Keratinocyte (primary cell): ENCODE results near the gene APLP2. TPM values are rescaled to one million over a fixed set of nuclear protein-coding genes. Genes with fewer than 3 reads are reported as not detected.

Experiments used
- DNase-seq: peaks from one replicate; pipeline ENCODE4 v3.0.0-alpha.2; 2011; ENCODE audit warnings: low read depth, missing footprints, low spot score
- FAIRE-seq: peaks from 2 replicates; lab custom pipeline; 2011; peaks lifted over from hg19 to GRCh38; lab: Jason Lieb, UNC
- H2AFZ ChIP-seq: 2 replicates; pipeline ENCODE4 v1.6.0; 2012; ENCODE audit warnings: low read length, control low read depth, inconsistent platforms; ENCODE audit not compliant: control insufficient read depth
- H3K27ac ChIP-seq: 2 replicates; pipeline ENCODE4 v1.5.1; 2011; ENCODE audit warnings: low read length; ENCODE audit not compliant: control insufficient read depth, insufficient read depth
- H3K27me3 ChIP-seq: 3 replicates; pipeline ENCODE4 v1.6.0; 2011; ENCODE audit warnings: low read length; ENCODE audit not compliant: control insufficient read depth, insufficient read depth; ENCODE audit errors: extremely low read depth
- H3K36me3 ChIP-seq, 2 experiments: 2 replicates in 1 of 2; 3 replicates in 1 of 2; pipeline ENCODE4 v1.5.1; 2011; ENCODE audit warnings: low read length in 2 of 2, mild to moderate bottlenecking in 1 of 2; ENCODE audit not compliant: control insufficient read depth in 2 of 2, insufficient read depth in 2 of 2; ENCODE audit errors: extremely low read depth in 1 of 2
- H3K4me1 ChIP-seq: 3 replicates; pipeline ENCODE4 v1.5.1; 2011; ENCODE audit warnings: low read length; ENCODE audit not compliant: control insufficient read depth, insufficient read depth; ENCODE audit errors: extremely low read depth
- H3K4me2 ChIP-seq: 3 replicates; pipeline ENCODE4 v1.6.0; 2011; ENCODE audit warnings: low read depth, low read length; ENCODE audit not compliant: control insufficient read depth, insufficient read depth; ENCODE audit errors: extremely low read depth
- H3K4me3 ChIP-seq, 3 experiments: fragments of 200-600 bp in 1 of 3; sonication (generic) in 1 of 3; 2 replicates in 2 of 3; 3 replicates in 1 of 3; pipeline ENCODE4 v1.5.1; 2011 to 2016; ENCODE audit warnings: low read length in 3 of 3, mild to moderate bottlenecking in 3 of 3, control low read depth in 2 of 3, inconsistent platforms in 1 of 3, low read depth in 1 of 3, mixed read lengths in 1 of 3, mixed run types in 1 of 3, moderate library complexity in 1 of 3; ENCODE audit not compliant: control insufficient read depth in 2 of 3, insufficient read depth in 2 of 3; ENCODE audit errors: extremely low read depth in 1 of 3
- H3K79me2 ChIP-seq: 2 replicates; pipeline ENCODE4 v1.6.0; 2012; ENCODE audit warnings: low read length; ENCODE audit not compliant: control insufficient read depth, insufficient read depth
- H3K9ac ChIP-seq: 3 replicates; pipeline ENCODE4 v1.6.0; 2011; ENCODE audit warnings: low read length; ENCODE audit not compliant: control insufficient read depth, insufficient read depth; ENCODE audit errors: extremely low read depth
- H3K9me1 ChIP-seq: 3 replicates; pipeline ENCODE4 v1.6.0; 2011; ENCODE audit warnings: low read length; ENCODE audit not compliant: control insufficient read depth, insufficient read depth; ENCODE audit errors: extremely low read depth
- H3K9me3 ChIP-seq: 2 replicates; pipeline ENCODE4 v1.5.1; 2012; ENCODE audit warnings: low read depth, low read length; ENCODE audit not compliant: control insufficient read depth
- H4K20me1 ChIP-seq: 3 replicates; pipeline ENCODE4 v1.6.0; 2011; ENCODE audit warnings: low read length; ENCODE audit not compliant: control insufficient read depth, insufficient read depth; ENCODE audit errors: extremely low read depth
- EZH2 ChIP-seq: IDR thresholded peaks from one replicate; pipeline ENCODE4 v1.6.1; 2012; ENCODE audit warnings: inconsistent platforms, mild to moderate bottlenecking, low read length, moderate library complexity
- dilution Hi-C: fragments of 300-500 bp; cut with MboI; formaldehyde crosslinking; loops from one replicate; pipeline ENCODE4 v1.7.0; 2020; ENCODE audit warnings: low sequenced_read_pairs; ENCODE audit not compliant: extremely low pct_ligation_motif_present
- polyA plus RNA-seq, 5 experiments: library from polyadenylated mRNA; depleted of rRNA in 3 of 5; stranded (reverse) in 3 of 5; stranded (forward) in 1 of 5; unstranded in 1 of 5; fragments of >200 nt; gene quantifications; 1 replicate in 1 of 5; 2 replicates in 3 of 5; 3 replicates in 1 of 5; pipeline versions ENCODE4 v1.2.1 to v1.2.3, GENCODE V29; 2011 to 2012; ENCODE audit warnings: missing spikeins in 2 of 5, low read depth in 1 of 5, low replicate concordance in 1 of 5
- TF ChIP-seq, protein P1 (sequence below), 3 experiments: IDR thresholded peaks in 1 of 3; conservative IDR thresholded peaks in 1 of 3; optimal IDR thresholded peaks in 1 of 3; 2 replicates in 2 of 3; 3 replicates in 1 of 3; pipeline versions ENCODE3 to v1.5.1; 2011; ENCODE audit warnings: low read length in 3 of 3, mild to moderate bottlenecking in 3 of 3, moderate library complexity in 2 of 3, control low read depth in 1 of 3, inconsistent platforms in 1 of 3; ENCODE audit not compliant: insufficient read depth in 2 of 3; ENCODE audit errors: extremely low read depth in 1 of 3

APLP2 gene
- polyA plus RNA-seq, 1 donor (not counting 4 experiments of a cell fraction or from before 2014, with no cell fraction given) = 531 TPM

DNA sequence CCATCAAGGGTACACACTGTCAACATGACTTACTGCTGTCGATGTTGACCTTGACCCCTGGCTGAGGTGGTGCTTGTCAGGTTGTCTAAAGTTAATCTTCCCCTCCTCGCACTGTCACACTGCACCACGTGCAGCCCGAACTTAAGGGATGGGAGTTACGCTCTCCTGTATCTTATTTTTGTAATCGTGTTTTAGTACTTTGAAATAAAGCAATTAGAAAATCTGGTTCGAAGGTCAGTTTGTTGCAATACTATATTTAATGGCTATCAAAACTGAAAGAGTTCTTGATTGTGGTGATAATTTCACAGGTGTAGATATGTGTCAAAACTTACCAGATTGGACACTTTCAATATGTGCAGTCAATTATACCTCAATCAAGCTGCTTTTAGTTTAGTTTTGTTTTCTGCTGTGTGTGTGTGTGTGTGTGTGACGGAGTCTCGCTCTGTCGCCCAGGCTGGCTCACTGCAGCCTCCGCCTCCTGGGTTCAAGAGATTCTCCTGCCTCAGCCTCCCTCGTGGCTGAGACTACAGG lies 79.2 kb downstream of the APLP2 start:
- H3K4me2 ChIP-seq = no peak overlapping the region
- H3K79me2 ChIP-seq = no peaks in the 10 kb centered on the region
- FAIRE-seq (no peak), DNase-seq (no peak)
- H3K36me3 ChIP-seq = peaks cover 11 to 13% of the 10 kb centered on the region in 2 experiments
- no peaks in the 10 kb centered on the region for H3K9me3 ChIP-seq
- TF ChIP-seq, protein P1, sequence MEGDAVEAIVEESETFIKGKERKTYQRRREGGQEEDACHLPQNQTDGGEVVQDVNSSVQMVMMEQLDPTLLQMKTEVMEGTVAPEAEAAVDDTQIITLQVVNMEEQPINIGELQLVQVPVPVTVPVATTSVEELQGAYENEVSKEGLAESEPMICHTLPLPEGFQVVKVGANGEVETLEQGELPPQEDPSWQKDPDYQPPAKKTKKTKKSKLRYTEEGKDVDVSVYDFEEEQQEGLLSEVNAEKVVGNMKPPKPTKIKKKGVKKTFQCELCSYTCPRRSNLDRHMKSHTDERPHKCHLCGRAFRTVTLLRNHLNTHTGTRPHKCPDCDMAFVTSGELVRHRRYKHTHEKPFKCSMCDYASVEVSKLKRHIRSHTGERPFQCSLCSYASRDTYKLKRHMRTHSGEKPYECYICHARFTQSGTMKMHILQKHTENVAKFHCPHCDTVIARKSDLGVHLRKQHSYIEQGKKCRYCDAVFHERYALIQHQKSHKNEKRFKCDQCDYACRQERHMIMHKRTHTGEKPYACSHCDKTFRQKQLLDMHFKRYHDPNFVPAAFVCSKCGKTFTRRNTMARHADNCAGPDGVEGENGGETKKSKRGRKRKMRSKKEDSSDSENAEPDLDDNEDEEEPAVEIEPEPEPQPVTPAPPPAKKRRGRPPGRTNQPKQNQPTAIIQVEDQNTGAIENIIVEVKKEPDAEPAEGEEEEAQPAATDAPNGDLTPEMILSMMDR (optimal IDR thresholded peaks at IDR 0.05 in 1 of 3, IDR thresholded peaks at IDR 0.05 in 1 of 3, conservative IDR thresholded peaks at IDR 0.05 in 1 of 3; ENCODE audit: extremely low read depth in 1 of 3, insufficient read depth in 2 of 3, low read length in 3 of 3) = no peak
- TF ChIP-seq EZH2 = no peak
- peaks cover 5% of the 10 kb centered on the region for H4K20me1 ChIP-seq
- H3K4me3 ChIP-seq = no peak overlapping the region
- H3K9ac ChIP-seq = no peak overlapping the region
- H3K9me1 ChIP-seq = peaks cover 2% of the 10 kb centered on the region
- H2AFZ ChIP-seq = no peak overlapping the region
- dilution Hi-C loops = loop anchor here (25.0 kb wide), 1 partner anchor 212 kb away; no protein-coding TSS in a partner anchor
- no peaks in the 10 kb centered on the region for H3K27me3 ChIP-seq
- H3K27ac ChIP-seq = no peak overlapping the region
- H3K4me1 ChIP-seq = peaks cover 15% of the 10 kb centered on the region

DNA sequence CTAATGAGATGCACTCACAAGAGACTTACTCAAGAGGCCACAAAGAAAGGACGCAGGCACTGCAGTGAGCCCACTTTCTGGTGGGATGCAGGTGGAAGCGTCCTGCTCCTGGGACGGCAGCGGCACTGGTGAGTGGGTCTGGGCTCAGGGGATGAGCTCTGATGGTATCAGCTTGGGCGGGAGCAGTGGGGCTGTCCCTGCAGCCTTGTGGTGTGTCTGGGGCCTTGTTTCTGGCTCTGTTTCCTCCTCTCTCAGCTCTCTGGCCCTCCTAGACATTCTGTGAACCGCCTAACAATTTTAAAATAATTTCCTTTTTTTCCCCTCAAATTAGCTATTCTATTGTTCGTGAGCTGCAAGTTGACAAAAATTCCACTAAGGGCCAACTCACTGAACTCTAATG lies 81.1 kb downstream of the APLP2 start:
- H3K27me3 ChIP-seq = no peaks in the 10 kb centered on the region
- H4K20me1 ChIP-seq = peaks cover 5% of the 10 kb centered on the region
- H3K4me1 ChIP-seq = peaks cover 12% of the 10 kb centered on the region
- dilution Hi-C loops = no loop called here
- no peak for DNase-seq
- no peak overlapping the region for H3K4me2 ChIP-seq
- H3K9me3 ChIP-seq = no peaks in the 10 kb centered on the region
- no peak overlapping the region for H2AFZ ChIP-seq
- peaks cover 4 to 6% of the 10 kb centered on the region in 2 experiments for H3K36me3 ChIP-seq
- H3K9ac ChIP-seq = no peak overlapping the region
- no peak overlapping the region for H3K4me3 ChIP-seq
- H3K9me1 ChIP-seq = peaks cover 2% of the 10 kb centered on the region
- no peak overlapping the region for H3K27ac ChIP-seq
- H3K79me2 ChIP-seq = no peaks in the 10 kb centered on the region
- TF ChIP-seq EZH2 = no peak
- TF ChIP-seq, protein P1 (optimal IDR thresholded peaks at IDR 0.05 in 1 of 3, IDR thresholded peaks at IDR 0.05 in 1 of 3, conservative IDR thresholded peaks at IDR 0.05 in 1 of 3; ENCODE audit: extremely low read depth in 1 of 3, insufficient read depth in 2 of 3, low read length in 3 of 3) = no peak
- FAIRE-seq = no peak
